Loucy (cell line): Measurements from ENCODE around the gene IL21R.

Experiments
- H2AFZ ChIP-seq: fragments of 200-600 bp; sonication (generic); 2 replicates; pipeline ENCODE4 v1.6.0; 2016; ENCODE audit warnings: antibody characterized with exemption, mild to moderate bottlenecking, low read length, moderate library complexity
- H3F3A ChIP-seq: fragments of 200-600 bp; 2 replicates; pipeline ENCODE4 v1.6.0; 2016; ENCODE audit warnings: antibody characterized with exemption, low read depth, mild to moderate bottlenecking
- H3K27me3 ChIP-seq: fragments of 200-600 bp; sonication (generic); 2 replicates; pipeline ENCODE4 v1.6.1; 2014; ENCODE audit warnings: low read length, mild to moderate bottlenecking; ENCODE audit not compliant: insufficient read depth, poor library complexity, severe bottlenecking
- H3K36me3 ChIP-seq: fragments of 200-600 bp; sonication (generic); 2 replicates; pipeline ENCODE4 v1.6.1; 2016; ENCODE audit warnings: low read length; ENCODE audit not compliant: insufficient read depth
- H3K4me1 ChIP-seq: fragments of 200-600 bp; sonication (generic); 2 replicates; pipeline ENCODE4 v1.5.1; 2014; ENCODE audit warnings: low read length, mild to moderate bottlenecking; ENCODE audit not compliant: insufficient read depth, poor library complexity, severe bottlenecking
- H3K4me2 ChIP-seq: fragments of 200-600 bp; sonication (generic); 2 replicates; pipeline ENCODE4 v1.6.0; 2014; ENCODE audit warnings: antibody characterized with exemption, low read length, low read depth, mild to moderate bottlenecking; ENCODE audit not compliant: poor library complexity, severe bottlenecking
- H3K4me3 ChIP-seq: fragments of 200-600 bp; sonication (generic); 2 replicates; pipeline ENCODE4 v1.5.1; 2014; ENCODE audit warnings: low read length, mild to moderate bottlenecking, mixed read lengths; ENCODE audit not compliant: poor library complexity, severe bottlenecking
- H3K79me2 ChIP-seq: fragments of 200-600 bp; sonication (generic); 2 replicates; pipeline ENCODE4 v1.6.1; 2014; ENCODE audit warnings: low read length; ENCODE audit not compliant: insufficient read depth
- H3K9ac ChIP-seq: fragments of 200-600 bp; sonication (generic); 2 replicates; pipeline ENCODE4 v1.6.0; 2014; ENCODE audit warnings: mild to moderate bottlenecking, low read depth, low read length, moderate library complexity; ENCODE audit not compliant: poor library complexity, severe bottlenecking
- H3K9me2 ChIP-seq: fragments of 200-600 bp; sonication (generic); replicated peaks from 2 replicates; pipeline ENCODE4 v1.6.1; 2016; ENCODE audit warnings: low read depth, low read length, mixed read lengths
- H3K9me3 ChIP-seq: fragments of 200-600 bp; sonication (generic); 2 replicates; pipeline ENCODE4 v1.6.1; 2014; ENCODE audit warnings: mild to moderate bottlenecking, antibody characterized with exemption, low read length, low read depth; ENCODE audit not compliant: insufficient read depth
- H4K20me1 ChIP-seq: fragments of 200-600 bp; sonication (generic); 2 replicates; pipeline ENCODE4 v1.6.0; 2014; ENCODE audit warnings: antibody characterized with exemption, low read length, mild to moderate bottlenecking; ENCODE audit not compliant: insufficient read depth, poor library complexity, severe bottlenecking
- CTCF ChIP-seq: fragments of 200-600 bp; sonication (generic); conservative IDR thresholded peaks from 2 replicates; pipeline ENCODE4 v1.5.1; 2014; ENCODE audit warnings: mild to moderate bottlenecking, antibody characterized with exemption, low read length
- EZH2phosphoT487 ChIP-seq: fragments of 200-600 bp; IDR thresholded peaks from 2 replicates; pipeline ENCODE4 v1.6.1; 2018; ENCODE audit warnings: antibody characterized with exemption, mild to moderate bottlenecking, moderate library complexity, borderline replicate concordance

Gene IL21R

GRCh38 chr16:27436065-27436464 is 34.1 kb downstream of the IL21R start:
- H3K9me3 ChIP-seq: no peaks in the 10 kb centered on the region
- no peak overlapping the region for H2AFZ ChIP-seq
- H3K9ac ChIP-seq: no peak overlapping the region
- H3K9me2 ChIP-seq: no peaks in the 10 kb centered on the region
- H3K4me3 ChIP-seq: no peak overlapping the region
- no peaks in the 10 kb centered on the region for H3F3A ChIP-seq
- no peaks in the 10 kb centered on the region for H3K79me2 ChIP-seq
- TF ChIP-seq EZH2phosphoT487 (no peak), CTCF (no peak)
- H3K36me3 ChIP-seq: peaks cover 6% of the 10 kb centered on the region; the same call in 1 of the 2 replicates
- peaks cover 28% of the 10 kb centered on the region for H3K4me1 ChIP-seq
- H3K4me2 ChIP-seq: no peak overlapping the region
- H3K27me3 ChIP-seq: no peaks in the 10 kb centered on the region
- no peaks in the 10 kb centered on the region for H4K20me1 ChIP-seq

- Histone ChIP-seq H3K9me2 (no peaks in the 10 kb centered on the region), H3K4me2 (no peak overlapping the region), H2AFZ (no peak overlapping the region), H3K27me3 (no peaks in the 10 kb centered on the region), H3K4me3 (no peak overlapping the region), H3K9ac (no peak overlapping the region), H3K9me3 (no peaks in the 10 kb centered on the region), H3K36me3 (peaks cover 6% of the 10 kb centered on the region; the same call in 1 of the 2 replicates), H3K4me1 (peaks cover 19% of the 10 kb centered on the region), H4K20me1 (no peaks in the 10 kb centered on the region), H3F3A (no peaks in the 10 kb centered on the region), H3K79me2 (no peaks in the 10 kb centered on the region)
- TF ChIP-seq CTCF (no peak), EZH2phosphoT487 (no peak)
Measured at GRCh38 chr16:27436921-27437650, 35.1 kb downstream of the IL21R start.

GRCh38 chr16:27437946-27438345 is 36.0 kb downstream of the IL21R start:
- Histone ChIP-seq H3K9me2 (no peaks in the 10 kb centered on the region), H3K4me2 (no peak overlapping the region), H2AFZ (no peak overlapping the region), H3K4me1 (peaks cover 10% of the 10 kb centered on the region), H4K20me1 (no peaks in the 10 kb centered on the region), H3K36me3 (peaks cover 6% of the 10 kb centered on the region; the same call in 1 of the 2 replicates), H3K79me2 (no peaks in the 10 kb centered on the region), H3K27me3 (no peaks in the 10 kb centered on the region), H3K9me3 (no peaks in the 10 kb centered on the region), H3K9ac (no peak overlapping the region), H3F3A (no peaks in the 10 kb centered on the region), H3K4me3 (no peak overlapping the region)
- TF ChIP-seq EZH2phosphoT487: no peak
- no peak for TF ChIP-seq CTCF
